Trophoblast cell (in vitro differentiated cells and primary cell): ENCODE measurements around the gene SPNS1.

ENCODE experiments used
- DNase-seq, 2 donors: peaks; one replicate each; pipeline ENCODE4 v3.0.0-alpha.2; 2016
- H2AFZ ChIP-seq: 2 replicates; pipeline ENCODE4 v1.6.1; 2013; ENCODE audit warnings: low read length, moderate library complexity, mild to moderate bottlenecking; ENCODE audit not compliant: insufficient read depth, poor library complexity
- H2AK5ac ChIP-seq: 2 replicates; pipeline ENCODE4 v1.6.1; 2013; ENCODE audit warnings: mild to moderate bottlenecking, low read length
- H2BK120ac ChIP-seq: 2 replicates; pipeline ENCODE4 v1.6.1; 2013; ENCODE audit warnings: low read length, mild to moderate bottlenecking, moderate library complexity; ENCODE audit not compliant: insufficient read depth, poor library complexity
- H2BK12ac ChIP-seq: 2 replicates; pipeline ENCODE4 v1.6.1; 2013; ENCODE audit warnings: mild to moderate bottlenecking, low read length, moderate library complexity
- H2BK5ac ChIP-seq: 2 replicates; pipeline ENCODE4 v1.6.1; 2013; ENCODE audit warnings: low read length, low read depth, moderate library complexity, mild to moderate bottlenecking; ENCODE audit not compliant: poor library complexity
- H3K14ac ChIP-seq: 2 replicates; pipeline ENCODE4 v1.6.1; 2013; ENCODE audit warnings: mild to moderate bottlenecking, low read length
- H3K18ac ChIP-seq: 2 replicates; pipeline ENCODE4 v1.6.1; 2013; ENCODE audit warnings: mild to moderate bottlenecking, low read length
- H3K23ac ChIP-seq: 2 replicates; pipeline ENCODE4 v1.6.1; 2013; ENCODE audit warnings: low read length
- H3K27ac ChIP-seq: 2 replicates; pipeline ENCODE4 v1.5.1; 2013; ENCODE audit warnings: low read depth, mild to moderate bottlenecking, inconsistent platforms, low read length, moderate library complexity
- H3K27me3 ChIP-seq: 2 replicates; pipeline ENCODE4 v1.6.1; 2013; ENCODE audit warnings: inconsistent platforms, mild to moderate bottlenecking, low read length, moderate library complexity; ENCODE audit not compliant: insufficient read depth
- H3K36me3 ChIP-seq, 2 experiments: 1 replicate in 1 of 2; 2 replicates in 1 of 2; pipeline ENCODE4 v1.6.1; 2013; ENCODE audit warnings: low read length in 2 of 2, mild to moderate bottlenecking in 2 of 2, moderate library complexity in 1 of 2; ENCODE audit not compliant: insufficient read depth in 2 of 2, control insufficient read depth in 1 of 2
- H3K4ac ChIP-seq: 2 replicates; pipeline ENCODE4 v1.6.1; 2013; ENCODE audit warnings: low read depth, mild to moderate bottlenecking, low read length, moderate library complexity
- H3K4me1 ChIP-seq, 2 experiments: 1 replicate in 1 of 2; 2 replicates in 1 of 2; pipeline ENCODE4 v1.6.1; 2013; ENCODE audit warnings: low read length in 2 of 2, mild to moderate bottlenecking in 2 of 2, moderate library complexity in 1 of 2; ENCODE audit not compliant: insufficient read depth in 2 of 2, control insufficient read depth in 1 of 2
- H3K4me2 ChIP-seq: 2 replicates; pipeline ENCODE4 v1.6.1; 2013; ENCODE audit warnings: inconsistent platforms, mild to moderate bottlenecking, low read length, moderate library complexity
- H3K4me3 ChIP-seq: 2 replicates; pipeline ENCODE4 v1.5.1; 2013; ENCODE audit warnings: mild to moderate bottlenecking, low read depth, low read length, inconsistent platforms
- H3K79me1 ChIP-seq: one replicate; pipeline ENCODE4 v1.6.1; 2013; ENCODE audit warnings: low read length
- H3K79me2 ChIP-seq: 2 replicates; pipeline ENCODE4 v1.6.1; 2013; ENCODE audit warnings: low read length, mild to moderate bottlenecking; ENCODE audit not compliant: control insufficient read depth, insufficient read depth, poor library complexity
- H3K9ac ChIP-seq: 2 replicates; pipeline ENCODE4 v1.6.1; 2013; ENCODE audit warnings: mild to moderate bottlenecking, low read length
- H3K9me3 ChIP-seq: 2 replicates; pipeline ENCODE4 v1.6.1; 2013; ENCODE audit warnings: low read depth, mild to moderate bottlenecking, control low read depth, inconsistent platforms, low read length; ENCODE audit not compliant: insufficient read depth
- H4K12ac ChIP-seq: 2 replicates; pipeline ENCODE4 v1.6.1; 2013; ENCODE audit warnings: low read depth, mild to moderate bottlenecking, low read length, moderate library complexity
- H4K8ac ChIP-seq: 2 replicates; pipeline ENCODE4 v1.6.1; 2013; ENCODE audit warnings: low read depth, mild to moderate bottlenecking, low read length, moderate library complexity
- H4K91ac ChIP-seq: one replicate; pipeline ENCODE4 v1.6.1; 2013; ENCODE audit warnings: low read depth, mild to moderate bottlenecking, low read length, moderate library complexity
- WGBS: extraction: QIAGEN DNeasy Blood & Tissue Kit; methylation state at CpG from one replicate; pipeline ENCODE4 v1.1.7; 2013; ENCODE audit warnings: missing lambda C conversion rate; ENCODE audit not compliant: insufficient read length, insufficient coverage; ENCODE audit errors: extremely low coverage; 5-methylcytosine and 5-hydroxymethylcytosine counted together

SPNS1 gene

DNA sequence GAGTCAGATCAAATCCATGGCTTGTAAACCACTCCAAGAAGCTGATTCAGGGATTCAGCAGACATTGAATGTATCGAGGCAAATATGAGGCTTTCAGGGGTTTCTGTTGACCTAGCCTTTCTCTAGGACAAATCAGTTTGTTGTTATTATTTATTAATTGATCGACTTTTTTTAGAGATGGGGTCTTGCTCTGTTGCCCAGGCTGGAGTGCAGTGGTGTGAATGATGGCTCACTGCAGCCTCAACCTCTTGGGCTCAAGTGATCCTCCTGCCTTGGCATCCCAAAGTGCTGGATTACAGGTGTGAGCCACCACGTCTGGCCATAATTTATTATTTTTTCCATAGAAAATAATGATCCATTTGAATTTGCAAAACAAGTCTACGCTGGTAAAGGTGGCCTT lies 37.3 kb downstream of the SPNS1 start:
- no peak overlapping the region for H4K8ac ChIP-seq
- DNase-seq: no peak
- H2BK120ac ChIP-seq: no peak overlapping the region
- H2BK12ac ChIP-seq: no peak overlapping the region
- H3K9me3 ChIP-seq: peaks cover 3% of the 10 kb centered on the region
- H2AK5ac ChIP-seq: no peak overlapping the region
- H2AFZ ChIP-seq: no peak overlapping the region
- H4K12ac ChIP-seq: no peak overlapping the region
- H3K23ac ChIP-seq: no peak overlapping the region
- no peaks in the 10 kb centered on the region for H3K27me3 ChIP-seq
- H2BK5ac ChIP-seq: no peak overlapping the region
- no peak overlapping the region for H3K14ac ChIP-seq
- H3K79me2 ChIP-seq: no peaks in the 10 kb centered on the region
- H4K91ac ChIP-seq: no peak overlapping the region
- no peaks in the 10 kb centered on the region for H3K4me1 ChIP-seq
- no peak overlapping the region for H3K4me3 ChIP-seq
- no peak overlapping the region for H3K9ac ChIP-seq
- H3K18ac ChIP-seq: no peak overlapping the region
- no peak overlapping the region for H3K4ac ChIP-seq
- H3K4me2 ChIP-seq: no peak overlapping the region
- H3K79me1 ChIP-seq: no peaks in the 10 kb centered on the region
- no peaks in the 10 kb centered on the region for H3K36me3 ChIP-seq
- no CpG with 5 or more reads among the region's 4 CpGs for WGBS
- no peak overlapping the region for H3K27ac ChIP-seq

DNA sequence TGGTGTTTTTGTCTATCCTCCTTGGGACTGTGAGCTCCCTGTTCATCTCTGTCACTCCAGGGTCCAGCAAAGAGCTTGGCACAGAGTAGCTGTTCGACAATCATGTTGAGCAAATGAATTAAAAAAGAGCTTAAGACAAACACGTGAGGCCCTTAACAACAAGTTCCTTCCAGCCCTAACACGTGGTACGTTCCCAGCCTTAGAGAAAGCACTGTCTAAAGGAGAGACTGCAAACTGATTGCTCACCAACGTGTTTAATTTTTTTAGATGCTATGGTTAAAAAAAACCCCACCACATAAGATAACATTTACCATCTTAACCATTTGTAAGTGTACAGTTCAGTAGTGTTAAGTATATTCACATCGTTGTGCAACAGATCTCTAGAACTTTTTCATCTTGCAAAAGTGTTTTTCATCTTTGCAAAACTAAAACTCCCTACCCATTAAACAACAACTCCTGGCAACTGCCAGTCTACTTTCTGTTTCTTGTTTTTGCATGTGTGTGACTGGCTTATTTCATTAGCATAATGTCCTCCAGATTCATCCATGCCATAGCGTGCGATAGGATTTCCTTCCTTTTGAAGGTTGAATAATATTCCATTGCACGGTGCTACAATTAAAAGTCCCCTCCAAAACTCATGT lies 38.5 kb downstream of the SPNS1 start:
- H3K9ac ChIP-seq: no peak overlapping the region
- no peak overlapping the region for H4K12ac ChIP-seq
- no peak overlapping the region for H2BK120ac ChIP-seq
- no peak overlapping the region for H4K91ac ChIP-seq
- no CpG with 5 or more reads among the region's 9 CpGs for WGBS
- no peak overlapping the region for H3K23ac ChIP-seq
- H3K4me3 ChIP-seq: no peak overlapping the region
- no peak overlapping the region for H2BK5ac ChIP-seq
- no peak overlapping the region for H3K4ac ChIP-seq
- no peak overlapping the region for H2BK12ac ChIP-seq
- H2AFZ ChIP-seq: no peak overlapping the region
- DNase-seq: no peak
- no peaks in the 10 kb centered on the region for H3K4me1 ChIP-seq
- no peak overlapping the region for H4K8ac ChIP-seq
- H3K36me3 ChIP-seq: no peaks in the 10 kb centered on the region
- no peak overlapping the region for H3K14ac ChIP-seq
- H3K4me2 ChIP-seq: no peak overlapping the region
- no peaks in the 10 kb centered on the region for H3K27me3 ChIP-seq
- H3K9me3 ChIP-seq: peaks cover 3% of the 10 kb centered on the region
- no peaks in the 10 kb centered on the region for H3K79me1 ChIP-seq
- H2AK5ac ChIP-seq: no peak overlapping the region
- no peaks in the 10 kb centered on the region for H3K79me2 ChIP-seq
- H3K27ac ChIP-seq: no peak overlapping the region
- H3K18ac ChIP-seq: no peak overlapping the region

DNA sequence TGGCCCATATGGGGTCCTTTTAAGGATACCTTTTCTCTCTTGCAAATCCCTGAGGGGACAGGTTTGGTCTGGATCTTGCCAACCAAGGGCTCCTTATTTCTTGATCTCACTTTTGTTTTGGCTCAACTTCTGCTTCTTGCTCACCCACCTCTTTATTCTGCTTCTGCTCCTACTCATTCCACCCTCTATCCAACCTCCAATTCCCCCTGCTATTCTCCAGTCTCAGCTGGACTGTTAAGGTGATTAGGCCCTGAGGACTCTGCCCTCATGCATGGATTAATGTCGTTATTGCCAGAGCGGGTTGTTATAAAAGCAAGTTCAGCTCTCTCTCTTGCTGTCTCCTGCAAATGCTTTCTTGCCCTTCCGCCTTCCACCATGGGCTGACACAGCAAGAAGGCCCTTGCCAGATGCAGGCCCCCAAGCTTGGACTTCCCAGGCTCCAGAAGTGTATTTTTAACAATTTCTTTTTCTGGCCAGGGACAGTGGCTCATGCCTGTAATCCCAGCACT lies 40.0 kb downstream of the SPNS1 start:
- Histone ChIP-seq H3K9me3 (peaks cover 2% of the 10 kb centered on the region), H3K9ac (no peak overlapping the region), H3K79me1 (no peaks in the 10 kb centered on the region), H4K8ac (no peak overlapping the region), H2BK5ac (no peak overlapping the region), H2AFZ (no peak overlapping the region), H4K91ac (no peak overlapping the region), H3K14ac (no peak overlapping the region), H2BK120ac (no peak overlapping the region), H3K36me3 (no peaks in the 10 kb centered on the region), H3K79me2 (no peaks in the 10 kb centered on the region), H3K4me1 (no peaks in the 10 kb centered on the region), H3K23ac (no peak overlapping the region), H3K27ac (no peak overlapping the region), H2BK12ac (no peak overlapping the region), H3K27me3 (no peaks in the 10 kb centered on the region), H3K4me3 (no peak overlapping the region), H3K4ac (no peak overlapping the region), H3K4me2 (no peak overlapping the region), H4K12ac (no peak overlapping the region), H3K18ac (no peak overlapping the region), H2AK5ac (no peak overlapping the region)
- WGBS: no CpG with 5 or more reads among the region's 3 CpGs
- DNase-seq: no peak

DNA sequence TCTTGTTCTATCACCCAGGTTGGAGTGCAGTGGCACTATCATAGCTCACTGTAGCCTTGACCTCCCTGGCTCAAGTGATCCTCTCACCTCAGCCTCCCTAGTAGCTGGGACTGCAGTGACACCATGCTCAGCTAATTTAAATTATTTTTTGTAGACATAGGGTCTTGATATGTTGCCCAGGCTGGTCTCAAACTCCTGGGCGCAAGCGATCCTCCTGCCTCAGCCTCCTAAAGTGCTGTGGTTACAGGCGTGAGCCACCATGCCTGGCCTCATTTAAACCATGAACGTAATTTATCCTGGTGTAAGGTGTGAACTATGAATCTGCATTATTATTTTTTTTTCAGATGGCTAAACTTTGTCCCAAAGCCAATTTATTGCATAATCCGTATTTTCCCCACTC lies 47.6 kb downstream of the SPNS1 start:
- Histone ChIP-seq H2AK5ac (no peak overlapping the region), H3K79me2 (no peaks in the 10 kb centered on the region), H3K9ac (no peak overlapping the region), H3K27ac (no peak overlapping the region), H2BK12ac (no peak overlapping the region), H3K18ac (no peak overlapping the region), H2BK5ac (no peak overlapping the region), H3K9me3 (no peaks in the 10 kb centered on the region), H3K27me3 (no peaks in the 10 kb centered on the region), H4K12ac (no peak overlapping the region), H4K91ac (no peak overlapping the region), H2AFZ (no peak overlapping the region), H3K4ac (no peak overlapping the region), H2BK120ac (no peak overlapping the region), H3K4me3 (no peak overlapping the region), H3K4me2 (no peak overlapping the region), H4K8ac (no peak overlapping the region), H3K23ac (no peak overlapping the region), H3K36me3 (no peaks in the 10 kb centered on the region), H3K14ac (no peak overlapping the region), H3K4me1 (no peaks in the 10 kb centered on the region), H3K79me1 (no peaks in the 10 kb centered on the region)
- no peak for DNase-seq
- WGBS: no CpG with 5 or more reads among the region's 5 CpGs
